Activated CD8-positive, alpha-beta memory T cell treated with anti-CD3 and anti-CD28 coated beads, Interleukin-2, amount 50 U/mL, for 1 hour (primary cell): Measurements from ENCODE around the gene OSBPL5.

Experiments
- DNase-seq: peaks from one replicate; pipeline ENCODE4 v3.0.0-alpha.2; 2020; ENCODE audit errors: extremely low read depth

The OSBPL5 gene

DNA sequence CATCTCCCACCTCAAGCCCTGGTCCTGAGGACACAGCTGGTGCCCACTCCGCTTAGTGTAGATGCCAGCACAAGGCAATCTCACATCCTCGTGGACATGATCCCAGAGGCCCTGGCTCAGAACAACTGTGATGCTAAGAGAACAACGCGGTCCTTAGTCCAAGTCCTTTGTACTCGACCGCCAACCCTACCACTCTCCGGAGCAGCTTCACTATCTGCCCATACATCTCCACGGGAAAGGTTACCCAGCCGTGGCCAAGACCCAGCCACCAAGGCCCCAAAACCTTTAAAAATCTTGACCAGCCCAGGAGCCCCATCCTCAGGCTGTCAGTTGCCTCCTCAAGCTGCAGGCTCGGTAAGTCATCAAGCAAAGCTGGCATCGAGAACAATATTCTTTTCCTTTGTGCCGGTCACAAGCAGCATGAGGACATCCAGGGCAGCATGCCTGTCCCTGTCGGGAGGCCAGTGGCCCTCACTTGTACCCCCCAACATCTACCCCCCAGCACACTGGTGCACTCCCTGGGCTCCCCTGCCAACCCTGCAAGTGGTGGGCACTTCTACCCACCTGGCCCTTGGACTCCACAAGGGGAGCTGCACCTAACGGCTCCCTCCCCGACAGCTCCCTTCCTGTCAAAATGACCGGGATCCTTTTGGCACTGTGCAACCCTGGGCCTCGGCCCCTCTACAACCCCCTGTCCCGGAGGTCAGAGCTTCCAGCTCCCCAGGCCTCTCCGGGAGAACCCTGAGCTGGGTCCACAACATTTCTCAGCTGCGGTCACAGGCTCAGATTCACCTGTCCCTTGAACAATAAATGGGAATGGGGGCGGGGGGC lies 2.5 kb downstream of the OSBPL5 start:
- no peak for DNase-seq

DNA sequence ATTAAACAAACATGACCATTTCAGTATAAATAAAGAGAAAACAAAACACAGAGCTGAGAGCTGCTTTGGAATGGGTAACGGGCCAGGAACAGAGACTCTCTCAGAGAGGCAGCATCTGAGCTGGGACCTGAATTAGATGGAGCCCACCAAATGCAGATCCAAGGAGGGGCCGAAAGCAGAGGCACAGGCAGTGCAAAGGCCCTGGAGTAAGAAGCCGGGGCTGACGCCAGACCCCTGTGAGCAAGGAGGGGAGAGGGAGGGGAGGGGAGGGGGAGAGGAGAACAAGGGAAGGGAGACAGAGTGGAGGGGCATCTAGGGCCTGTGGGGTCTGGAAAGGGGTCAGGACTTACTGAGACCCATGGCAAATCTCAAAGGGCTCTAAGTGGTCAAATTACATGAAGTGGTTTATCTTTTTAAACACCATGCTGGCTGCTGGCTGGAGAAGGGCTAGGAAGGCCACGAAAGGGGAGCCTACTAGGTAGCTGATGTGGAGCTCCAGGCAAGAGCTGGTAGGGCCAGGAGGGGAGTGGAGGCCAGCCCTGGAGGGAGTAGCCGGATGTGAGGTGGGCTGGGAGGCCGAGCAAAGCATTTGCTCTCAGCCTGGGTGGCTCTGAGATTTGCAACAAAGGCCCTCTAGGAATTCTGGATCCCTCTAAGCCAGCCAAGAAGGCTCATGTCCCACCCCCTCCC lies 3.2 kb downstream of the OSBPL5 start:
- no peak for DNase-seq

DNA sequence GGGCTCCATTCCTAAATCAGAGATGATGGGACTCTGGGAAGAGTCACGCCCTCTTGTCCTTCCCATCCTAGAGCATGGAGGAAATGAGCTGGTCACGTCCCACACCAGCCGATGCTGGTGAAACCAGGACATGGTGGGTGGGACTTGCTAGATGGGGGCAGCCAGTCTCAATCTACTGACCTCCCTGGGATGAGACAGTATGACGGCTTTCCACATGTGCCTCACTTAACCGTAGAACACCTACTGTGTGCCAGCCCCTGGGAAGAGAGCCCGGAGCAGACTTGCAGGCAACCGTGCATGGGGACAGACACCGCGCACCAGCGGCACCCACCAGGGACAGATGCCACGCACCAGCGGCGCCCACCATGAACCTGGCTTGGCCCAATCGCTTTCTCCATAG lies 3.8 kb downstream of the OSBPL5 start:
- DNase-seq, result no peak

DNA sequence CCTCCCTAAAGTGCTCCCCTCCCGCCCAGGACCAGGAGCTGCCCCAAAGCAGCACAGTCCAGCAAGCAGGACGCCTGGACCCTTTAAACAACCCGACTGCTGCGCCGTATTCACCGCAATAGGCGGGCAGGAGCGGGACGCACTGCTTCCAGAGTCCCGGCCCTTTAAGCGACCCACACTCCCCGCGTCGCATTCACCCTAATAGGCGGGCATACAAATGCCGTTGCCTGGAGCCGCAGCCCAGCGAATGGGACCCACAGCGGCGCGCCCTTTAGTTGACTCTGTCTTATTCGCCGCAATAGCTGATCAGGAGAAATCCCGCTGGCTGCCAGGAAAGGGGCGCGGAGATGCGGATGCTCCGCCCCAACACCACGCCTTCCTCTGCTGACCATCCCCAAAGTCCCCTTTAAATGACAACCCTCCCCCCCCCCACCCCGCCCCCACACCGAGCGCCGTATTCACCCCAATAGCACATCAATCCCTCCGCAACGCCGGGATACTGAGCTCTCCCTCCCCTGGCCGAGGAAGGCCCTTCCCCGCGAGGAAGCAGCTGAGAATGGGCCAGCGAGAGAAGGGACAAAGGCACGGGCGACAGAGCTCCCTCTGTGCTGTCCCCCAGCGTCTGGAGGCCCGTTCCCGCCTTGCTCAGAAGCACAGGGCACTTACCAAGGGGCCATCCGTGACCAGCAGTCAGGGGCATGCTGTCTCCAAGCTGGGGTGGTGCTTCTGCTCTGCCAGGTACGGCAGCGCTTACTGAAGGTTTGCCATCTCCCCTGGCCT lies 4.7 kb downstream of the OSBPL5 start:
- DNase-seq, result no peak

DNA sequence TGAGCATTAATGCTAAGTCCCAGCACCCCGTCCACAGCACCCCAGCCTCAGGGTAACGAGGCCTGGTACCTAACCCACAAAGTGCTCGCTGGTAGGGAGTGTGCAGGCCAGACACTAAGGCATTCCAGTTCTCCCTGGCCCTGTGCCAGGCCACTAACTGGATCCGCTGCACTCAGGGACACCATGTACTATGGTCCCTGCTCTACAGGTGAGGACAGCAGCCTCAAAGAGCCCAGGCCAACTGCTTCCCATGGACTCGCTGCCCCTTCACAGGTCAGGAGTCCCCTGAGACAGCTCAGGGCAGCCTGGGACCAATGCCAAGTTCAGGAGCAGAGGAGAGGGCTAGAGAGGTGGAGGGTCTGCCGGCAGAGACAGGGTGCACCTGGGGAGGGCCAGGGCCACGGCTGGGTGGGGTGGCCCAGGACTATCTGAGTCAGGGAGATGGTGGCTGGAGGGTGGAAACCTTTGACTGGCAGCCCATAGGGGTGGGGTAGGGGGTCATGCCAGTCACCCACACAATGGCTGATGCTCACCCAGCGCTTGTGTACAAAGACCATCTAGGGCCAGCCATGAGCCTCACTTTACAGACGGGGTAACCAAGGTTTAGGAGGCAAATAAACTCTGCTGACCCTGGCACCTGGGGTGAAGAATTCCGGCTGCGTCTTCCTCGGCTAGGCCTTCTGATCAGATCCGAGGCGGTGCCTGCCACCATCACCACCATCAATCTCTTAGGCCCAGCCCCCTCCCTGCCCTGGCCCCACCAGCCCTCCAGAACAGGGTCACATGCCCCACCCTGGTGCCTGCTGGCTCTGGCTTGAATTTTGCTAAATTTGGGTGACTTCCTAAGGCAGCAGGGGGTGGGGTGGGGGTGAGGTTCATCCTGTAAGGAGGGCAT lies 5.6 kb downstream of the OSBPL5 start:
- no peak for DNase-seq

DNA sequence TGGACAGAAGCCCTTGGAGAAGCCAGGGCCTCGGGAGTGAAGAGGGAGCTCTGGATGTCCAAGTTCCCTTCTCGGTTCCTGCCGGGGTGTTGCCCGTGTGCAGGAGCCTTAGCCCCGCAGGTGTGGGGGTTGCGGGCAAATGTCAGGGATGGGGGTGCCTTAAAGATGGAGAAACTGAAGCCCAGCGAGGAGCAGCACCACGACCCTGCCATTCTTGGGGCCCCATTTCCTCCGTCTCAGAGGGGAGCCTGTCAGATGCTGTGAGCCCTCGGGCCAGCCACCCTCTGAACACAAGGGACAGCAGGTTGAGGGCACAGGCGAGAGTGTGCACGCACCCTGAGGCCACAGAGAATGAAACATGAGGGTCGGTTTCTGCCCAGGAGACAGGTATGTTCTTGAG lies 6.3 kb downstream of the OSBPL5 start:
- no peak for DNase-seq

DNA sequence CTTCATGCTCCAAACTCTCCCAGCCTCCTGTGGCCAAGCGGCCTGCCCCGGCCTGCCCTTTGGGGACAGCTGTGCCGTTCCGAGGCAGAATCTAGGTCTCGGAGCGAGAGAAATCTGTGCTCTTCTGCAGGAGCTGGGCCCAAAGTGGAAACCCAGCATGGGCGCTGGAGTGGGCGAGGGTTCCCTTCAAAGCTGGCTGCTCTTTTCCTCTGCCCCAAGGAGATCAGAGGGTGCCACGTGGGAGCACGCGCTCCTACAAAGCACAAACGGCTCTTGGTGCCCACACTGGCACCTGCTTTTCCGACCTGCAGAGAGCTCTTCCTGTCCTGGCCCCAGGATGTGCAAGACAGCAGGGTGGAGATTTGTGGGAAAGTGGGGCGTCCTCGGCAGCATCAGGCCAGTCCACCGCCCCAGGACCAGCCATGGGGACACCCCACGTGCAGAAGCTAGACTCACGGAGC lies 6.9 kb downstream of the OSBPL5 start:
- no peak for DNase-seq

DNA sequence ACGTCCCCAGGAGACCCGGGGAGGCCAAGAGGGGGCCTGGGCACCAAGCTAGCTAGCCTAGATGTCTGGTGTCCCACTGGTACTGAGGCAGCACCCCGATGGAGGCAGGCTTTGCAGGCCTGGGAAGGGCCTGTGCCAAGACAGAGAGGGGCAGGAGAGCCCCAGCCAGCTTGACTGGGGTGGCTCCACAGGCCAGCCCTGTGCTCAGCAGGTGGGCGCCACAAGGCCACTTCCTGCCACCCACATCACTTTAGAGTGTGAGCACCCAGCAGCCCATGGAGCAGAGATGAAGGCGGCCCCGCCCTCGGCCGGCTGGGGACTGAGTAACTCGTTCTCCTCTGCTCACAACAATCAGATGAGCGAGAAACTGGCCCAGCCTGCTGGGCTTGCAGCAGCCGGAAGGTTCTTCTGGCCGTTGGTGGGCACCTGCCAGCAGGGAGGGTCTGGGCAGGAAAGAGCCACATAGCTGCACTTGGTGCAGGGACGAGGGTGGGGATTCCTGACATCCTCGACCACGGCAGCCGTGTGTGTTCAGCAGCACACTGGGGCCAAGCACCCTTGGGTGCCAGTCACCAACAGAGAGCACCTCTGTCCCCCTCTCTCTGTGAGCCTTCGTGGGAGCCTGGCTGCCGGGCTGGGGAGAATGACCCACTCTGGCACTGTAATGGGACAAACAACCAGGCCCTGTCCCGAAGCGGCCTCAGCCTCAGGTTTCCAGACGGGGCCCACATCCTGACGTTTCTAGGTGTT lies 7.6 kb downstream of the OSBPL5 start:
- DNase-seq, result no peak

DNA sequence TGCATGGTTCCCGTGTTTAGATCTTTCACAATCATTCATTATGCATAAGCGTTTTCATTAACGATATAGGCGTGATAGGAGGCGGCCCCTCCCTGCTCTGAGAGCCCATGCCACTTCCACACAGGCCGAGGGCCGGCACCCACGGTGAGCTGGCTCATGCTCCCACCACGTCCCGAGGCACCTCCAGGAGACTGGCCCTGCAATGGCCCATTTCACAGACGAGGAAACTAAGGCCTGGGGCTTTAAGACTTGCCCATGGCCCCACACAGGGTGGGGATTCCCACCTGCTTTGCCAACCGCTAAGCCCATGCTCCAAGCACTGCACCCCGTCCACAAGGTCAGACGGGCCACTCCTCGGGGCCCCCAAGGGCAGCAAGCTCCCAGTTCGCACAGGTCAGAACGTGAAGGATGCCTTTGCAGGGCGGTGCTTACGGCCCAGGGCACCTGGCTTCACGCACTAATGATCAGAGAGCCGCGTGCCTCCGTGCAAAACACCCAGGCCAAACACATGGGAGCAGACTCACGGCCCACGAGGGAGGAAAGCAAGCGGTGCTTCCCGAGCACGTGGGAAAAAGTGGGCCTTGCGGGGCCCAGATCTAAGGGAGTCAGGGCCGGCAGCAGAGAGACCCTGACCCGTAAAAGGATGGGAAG lies 8.3 kb downstream of the OSBPL5 start:
- no peak for DNase-seq

DNA sequence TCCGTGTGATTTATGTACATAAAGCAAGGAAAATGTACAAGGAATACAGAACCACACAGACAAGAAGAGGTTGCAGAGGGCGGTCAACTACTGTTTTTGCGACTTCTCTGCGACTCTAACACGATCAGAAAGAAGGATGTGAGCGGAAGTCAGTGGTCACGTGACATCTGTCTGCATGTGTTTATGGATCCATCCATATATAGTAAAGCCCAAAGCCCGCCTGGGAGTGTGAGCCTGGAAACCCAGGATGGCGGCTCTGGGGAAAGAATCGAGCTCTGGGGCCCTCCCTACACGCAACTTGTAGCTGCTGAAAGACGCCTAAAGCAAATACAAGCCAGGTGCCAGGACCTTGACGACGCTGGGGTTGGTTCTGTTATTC lies 8.8 kb downstream of the OSBPL5 start:
- DNase-seq, result no peak

DNA sequence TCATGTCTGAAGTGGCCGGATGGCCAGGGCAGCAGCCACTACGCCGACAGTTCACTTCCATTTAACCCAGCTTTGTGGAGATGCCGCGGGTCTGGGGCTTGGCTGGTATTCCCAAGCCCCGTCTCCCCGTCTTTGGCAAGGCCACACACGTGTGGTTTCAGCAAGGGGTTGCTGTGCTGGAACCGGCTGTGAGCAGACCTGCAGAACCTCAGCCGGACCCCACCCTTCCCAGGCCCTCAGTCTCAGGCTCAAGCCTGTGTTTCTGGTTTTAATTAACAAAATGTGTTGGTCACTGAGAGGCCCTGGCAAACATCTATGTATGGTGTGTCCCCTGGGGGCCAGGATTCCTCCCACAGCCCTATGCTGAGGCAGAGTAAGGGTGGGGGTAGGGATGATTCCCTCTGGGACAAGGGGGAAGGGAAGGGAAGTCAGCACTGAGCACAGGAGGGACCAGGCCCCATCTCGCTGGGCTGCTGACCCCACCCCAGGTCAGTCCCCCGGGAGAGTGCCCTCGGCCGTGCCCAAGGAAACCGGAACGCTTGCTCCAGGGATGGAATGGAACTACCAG lies 9.3 kb downstream of the OSBPL5 start:
- DNase-seq, result no peak

DNA sequence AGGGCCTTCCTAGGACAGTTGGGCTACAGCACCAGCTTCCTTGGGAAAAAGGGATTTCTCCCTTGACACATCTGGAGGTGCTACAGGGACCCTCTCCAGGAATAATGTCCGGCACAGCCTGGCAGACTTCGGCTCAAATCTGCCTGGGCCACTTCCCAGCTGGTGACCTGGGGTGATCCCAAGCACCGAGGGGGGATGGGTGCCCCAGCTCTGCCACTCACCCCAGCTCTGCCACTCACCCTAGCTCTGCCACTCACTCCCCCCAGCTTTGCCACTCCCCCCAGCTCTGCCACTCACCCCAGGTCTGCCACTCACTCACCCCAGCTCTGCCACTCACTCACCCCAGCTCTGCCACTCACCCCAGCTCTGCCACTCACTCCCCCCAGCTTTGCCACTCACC lies 9.9 kb downstream of the OSBPL5 start:
- no peak for DNase-seq

DNA sequence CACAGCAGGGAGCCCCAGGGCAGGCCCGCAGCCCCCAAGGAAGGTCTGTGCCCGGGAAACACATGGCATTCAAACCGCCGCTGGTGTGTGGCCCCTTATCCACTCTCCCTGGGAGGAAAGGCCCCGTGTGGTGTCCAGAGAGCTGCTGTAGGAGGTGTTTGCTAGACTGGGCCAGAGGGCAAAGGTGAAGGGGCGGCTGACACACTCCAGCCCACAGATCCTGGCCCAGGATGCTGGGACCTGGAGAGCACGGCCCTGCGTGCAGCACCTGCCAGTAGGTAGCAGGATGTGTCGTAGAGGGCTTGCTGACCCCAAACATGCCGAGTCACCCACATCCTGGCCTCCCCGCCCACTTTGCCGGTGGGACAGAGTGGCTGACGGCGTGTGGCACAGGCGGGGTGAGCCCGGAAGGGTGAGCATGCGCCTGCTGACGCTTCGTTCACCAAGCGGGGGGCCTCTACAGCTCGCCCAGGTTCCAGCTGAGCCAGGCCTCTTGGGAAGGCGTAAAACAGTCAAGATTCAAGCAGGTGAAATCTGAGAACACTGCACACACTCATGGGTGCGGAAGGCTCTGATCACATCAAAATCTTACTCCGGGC lies 11.0 kb downstream of the OSBPL5 start:
- no peak for DNase-seq

DNA sequence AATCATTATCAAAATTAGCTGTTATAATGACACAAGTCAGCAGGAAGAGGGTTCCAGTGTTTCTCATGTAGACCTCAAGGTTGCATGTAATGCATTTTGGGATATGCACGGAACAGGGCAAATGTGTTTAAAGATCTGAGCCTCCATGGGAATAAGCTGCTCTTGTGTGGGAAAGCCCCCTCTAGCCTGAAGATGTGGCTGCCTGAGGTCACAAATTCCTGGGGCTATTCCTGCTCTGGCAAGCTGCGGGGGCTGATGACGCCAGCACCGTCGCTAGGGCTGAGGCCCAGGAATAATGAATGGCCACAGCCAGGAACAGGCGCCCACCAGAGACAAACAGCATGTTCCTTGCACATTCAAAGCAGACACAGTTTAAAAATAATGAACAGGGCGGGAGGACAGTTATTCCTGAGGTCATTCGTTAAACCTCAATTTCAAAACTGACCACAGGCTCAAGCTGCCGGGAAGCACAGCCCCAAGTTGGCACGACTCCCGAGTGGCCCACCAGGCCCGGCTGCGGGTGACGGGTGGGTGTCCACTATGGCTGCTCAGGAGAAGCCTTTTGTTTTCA lies 11.7 kb downstream of the OSBPL5 start:
- no peak for DNase-seq

DNA sequence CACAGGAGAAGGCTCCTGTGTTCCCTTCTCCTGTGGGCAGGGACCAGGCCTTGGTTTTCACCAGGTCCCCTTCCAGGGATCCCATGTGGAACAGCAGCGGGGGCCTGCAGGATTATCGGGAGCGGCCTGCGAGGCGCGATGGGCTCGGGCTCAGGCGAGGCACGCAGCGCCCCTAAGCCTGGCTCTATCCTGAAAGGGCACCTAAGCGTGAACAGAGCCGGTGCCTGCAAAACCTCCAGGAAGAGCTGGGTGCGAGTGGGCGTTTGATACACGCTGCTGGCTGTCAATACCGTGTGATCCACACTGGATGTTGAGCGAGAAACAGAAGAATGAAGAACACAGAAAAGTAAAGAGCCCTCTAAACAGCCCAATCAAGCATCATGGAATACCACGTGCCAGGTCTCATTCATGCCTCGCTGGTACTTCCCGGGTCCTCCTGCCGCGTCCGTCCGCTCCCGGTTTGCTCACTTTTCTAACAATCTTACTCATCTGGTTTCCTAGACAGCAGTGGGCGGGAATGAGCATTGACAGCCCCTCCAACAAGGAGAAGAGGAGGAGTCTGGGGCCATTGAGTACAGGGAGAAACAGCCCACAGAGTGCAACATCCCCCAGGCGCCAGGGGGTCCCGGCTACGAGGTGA lies 12.5 kb downstream of the OSBPL5 start:
- DNase-seq, result no peak

DNA sequence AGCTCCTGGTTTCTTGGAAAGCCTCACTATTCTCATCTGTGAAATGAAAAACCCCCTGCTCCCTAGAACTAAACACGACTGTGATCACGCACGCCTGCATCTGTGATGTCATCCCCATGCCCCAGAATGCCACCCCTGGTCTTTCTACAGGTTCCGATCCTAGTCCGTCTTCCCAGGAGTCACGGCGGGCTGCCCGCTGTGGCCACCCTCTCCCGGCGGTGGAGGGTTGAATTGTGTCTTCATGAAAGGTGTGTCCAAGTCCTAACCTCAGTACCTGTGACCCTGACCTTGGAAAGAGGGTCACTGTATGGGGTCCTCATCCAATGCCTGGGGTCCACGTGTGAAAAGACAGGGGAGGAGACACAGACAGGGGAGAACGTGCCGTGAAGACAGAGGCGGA lies 14.4 kb downstream of the OSBPL5 start:
- no peak for DNase-seq

DNA sequence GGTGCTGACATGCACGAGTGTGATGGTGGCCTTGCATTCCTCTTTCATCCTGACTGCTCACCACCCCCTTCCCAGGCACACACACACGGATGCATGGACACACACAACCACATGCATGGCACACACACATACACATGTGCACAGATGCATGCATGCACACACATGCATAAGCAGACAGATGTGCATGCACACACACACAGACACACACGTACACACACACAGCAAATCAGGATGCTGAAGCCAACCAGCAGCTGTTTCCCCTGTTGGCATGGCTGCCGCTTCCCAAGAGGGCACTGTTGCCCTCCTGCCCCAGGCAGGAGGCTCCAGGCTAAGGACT lies 15.3 kb downstream of the OSBPL5 start:
- no peak for DNase-seq

DNA sequence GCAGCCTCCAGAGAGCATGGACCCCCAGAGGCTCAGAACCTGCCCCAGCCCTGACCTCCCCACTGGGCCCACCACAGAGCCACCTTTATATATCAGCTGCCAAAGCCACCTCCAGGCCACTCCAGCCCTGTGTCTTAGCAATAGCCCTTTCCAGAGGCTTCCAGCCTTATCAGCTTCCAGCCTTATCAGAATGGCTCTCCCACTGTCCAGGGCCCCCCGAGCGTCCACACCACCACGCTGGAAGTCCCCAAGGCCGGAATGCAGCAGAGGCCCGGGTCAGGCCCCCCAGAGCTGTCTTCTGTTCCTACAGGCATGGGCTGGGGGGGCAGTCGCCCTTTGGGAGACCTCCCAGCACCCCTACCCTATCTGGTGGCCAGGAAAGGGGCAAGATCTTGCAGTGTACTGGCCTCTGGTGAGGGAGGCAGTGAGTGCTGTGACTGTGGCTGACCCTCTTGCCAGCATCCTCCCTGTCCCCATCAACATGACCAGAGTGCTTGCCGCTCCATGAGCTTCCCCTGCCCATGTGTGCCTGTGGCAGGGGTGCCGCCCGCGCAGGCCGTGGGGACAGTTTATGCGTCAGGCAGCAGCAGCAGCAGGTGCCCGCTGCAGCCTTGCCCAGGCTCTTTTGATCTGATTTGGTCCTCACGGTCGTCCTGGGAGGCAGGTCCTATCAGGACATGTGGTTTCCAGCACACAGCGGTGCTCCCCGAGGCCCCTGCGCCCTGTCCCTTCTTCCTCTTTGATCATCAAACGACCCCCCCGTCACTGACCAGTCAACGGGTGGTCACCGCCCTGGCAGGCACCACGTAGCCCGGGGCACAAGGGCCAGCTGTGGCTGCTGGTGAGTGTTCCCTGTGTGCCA lies 15.9 kb downstream of the OSBPL5 start:
- no peak for DNase-seq
